Neural cell (in vitro differentiated cells): ENCODE results near the gene HLTF. TPM values are rescaled to one million over a fixed set of nuclear protein-coding genes. Genes with fewer than 3 reads are reported as not detected.

Experiments used
- H2AFZ ChIP-seq: fragments of 200-600, 300-800 bp; sonication (generic), shearing (Covaris generic); 2 replicates; pipeline ENCODE4 v1.6.0; 2014; ENCODE audit warnings: low read depth, mild to moderate bottlenecking, antibody characterized with exemption, low read length, moderate library complexity
- H3F3A ChIP-seq: fragments of 200-600 bp; shearing (Covaris generic); 2 replicates; pipeline ENCODE4 v1.6.1; 2016; ENCODE audit warnings: mild to moderate bottlenecking, moderate library complexity, mixed read lengths, antibody characterized with exemption, low read length; ENCODE audit not compliant: insufficient read depth, poor library complexity, severe bottlenecking
- H3K27ac ChIP-seq: fragments of 200-600, 300-800 bp; sonication (generic), shearing (Covaris generic); 2 replicates; pipeline ENCODE4 v1.5.1; 2014; ENCODE audit warnings: mild to moderate bottlenecking, low read length, moderate library complexity
- H3K27me3 ChIP-seq: fragments of 300-800, 200-600 bp; sonication (generic), shearing (Covaris generic); 2 replicates; pipeline ENCODE4 v1.6.0; 2014; ENCODE audit warnings: mild to moderate bottlenecking, low read depth, low read length, moderate library complexity; ENCODE audit not compliant: insufficient read depth
- H3K36me3 ChIP-seq: fragments of 300-800, 200-600 bp; sonication (generic), shearing (Covaris generic); 2 replicates; pipeline ENCODE4 v1.5.1; 2014; ENCODE audit warnings: mild to moderate bottlenecking, antibody characterized with exemption, low read length, moderate library complexity; ENCODE audit not compliant: insufficient read depth
- H3K4me2 ChIP-seq: fragments of 300-800, 200-600 bp; sonication (generic), shearing (Covaris generic); 2 replicates; pipeline ENCODE4 v1.6.0; 2014; ENCODE audit warnings: mild to moderate bottlenecking, low read length
- H3K4me3 ChIP-seq: fragments of 300-800, 200-600 bp; sonication (generic), shearing (Covaris generic); 2 replicates; pipeline ENCODE4 v1.5.1; 2014; ENCODE audit warnings: mild to moderate bottlenecking, low read length, moderate library complexity
- H3K79me2 ChIP-seq: fragments of 200-600 bp; shearing (Covaris generic); replicated peaks from 2 replicates; pipeline ENCODE4 v1.6.0; 2014; ENCODE audit warnings: mild to moderate bottlenecking, low read length, moderate library complexity; ENCODE audit not compliant: insufficient read depth
- H3K9ac ChIP-seq: fragments of 300-800, 200-600 bp; sonication (generic), shearing (Covaris generic); 2 replicates; pipeline ENCODE4 v1.6.1; 2016; ENCODE audit warnings: mild to moderate bottlenecking, low read length, mixed read lengths
- H3K9me2 ChIP-seq: fragments of 200-600 bp; shearing (Covaris generic); 2 replicates; pipeline ENCODE4 v1.6.1; 2016; ENCODE audit warnings: mild to moderate bottlenecking, low read length, mixed read lengths; ENCODE audit not compliant: insufficient read depth
- H3K9me3 ChIP-seq: fragments of 200-600, 300-800 bp; sonication (generic), shearing (Covaris generic); 2 replicates; pipeline ENCODE4 v1.6.1; 2016; ENCODE audit warnings: mild to moderate bottlenecking, mixed run types, low read length, moderate library complexity, mixed read lengths
- H4K20me1 ChIP-seq: fragments of 200-600 bp; shearing (Covaris generic); 2 replicates; pipeline ENCODE4 v1.6.1; 2016; ENCODE audit warnings: mild to moderate bottlenecking, mixed run types; ENCODE audit not compliant: insufficient read depth
- CTCF ChIP-seq: fragments of 450-650 bp; IDR thresholded peaks from 2 replicates; pipeline ENCODE4 v1.5.1; 2014; ENCODE audit warnings: antibody characterized with exemption, mild to moderate bottlenecking, moderate library complexity; ENCODE audit not compliant: poor library complexity, severe bottlenecking
- EP300 ChIP-seq: fragments of 450-650 bp; conservative IDR thresholded peaks from 2 replicates; pipeline ENCODE4 v1.6.1; 2014; ENCODE audit warnings: antibody characterized with exemption, mild to moderate bottlenecking, moderate library complexity; ENCODE audit not compliant: poor library complexity, severe bottlenecking
- EZH2 ChIP-seq: fragments of 200-600, 300-800 bp; shearing (Covaris generic), sonication (generic); IDR thresholded peaks from 2 replicates; pipeline ENCODE4 v1.6.1; 2014; ENCODE audit warnings: antibody characterized with exemption, low read length, borderline replicate concordance, mild to moderate bottlenecking; ENCODE audit not compliant: insufficient read depth, poor library complexity, severe bottlenecking
- MXI1 ChIP-seq: fragments of 450-650 bp; conservative IDR thresholded peaks from 2 replicates; pipeline ENCODE4 v1.6.1; 2014; ENCODE audit warnings: antibody characterized with exemption, mild to moderate bottlenecking; ENCODE audit not compliant: poor library complexity, severe bottlenecking
- POLR2AphosphoS5 ChIP-seq: IDR thresholded peaks from 2 replicates; pipeline ENCODE4 v1.6.1; 2012
- RAD21 ChIP-seq: fragments of 450-650 bp; conservative IDR thresholded peaks from 2 replicates; pipeline ENCODE4 v1.6.1; 2014; ENCODE audit warnings: antibody characterized with exemption, mild to moderate bottlenecking, moderate library complexity
- REST ChIP-seq: IDR thresholded peaks from 2 replicates; pipeline ENCODE4 v1.6.1; 2012; ENCODE audit warnings: borderline replicate concordance
- SMC3 ChIP-seq: fragments of 450-650 bp; conservative IDR thresholded peaks from 2 replicates; pipeline ENCODE4 v1.6.1; 2014; ENCODE audit warnings: antibody characterized with exemption, mild to moderate bottlenecking, moderate library complexity; ENCODE audit not compliant: poor library complexity
- TAF1 ChIP-seq: IDR thresholded peaks from 2 replicates; pipeline ENCODE4 v1.6.1; 2012; ENCODE audit warnings: low read depth
- polyA plus RNA-seq: library from polyadenylated mRNA; depleted of rRNA; stranded (reverse); fragments of >200 nt; gene quantifications from 2 replicates; pipeline ENCODE4 v1.2.3, GENCODE V29; 2014

Gene HLTF
- polyA plus RNA-seq, 1 donor from 2014 or later: 164 TPM

- Histone ChIP-seq H3K36me3 (peaks cover 17% of the 10 kb centered on the region), H3K27ac (no peak overlapping the region), H3K79me2 (peaks cover 68% of the 10 kb centered on the region), H3K4me3 (no peak overlapping the region), H3K27me3 (no peaks in the 10 kb centered on the region), H3K9me3 (no peaks in the 10 kb centered on the region), H4K20me1 (no peaks in the 10 kb centered on the region), H3K4me2 (no peak overlapping the region), H2AFZ (no peak overlapping the region), H3K9ac (no peak overlapping the region), H3F3A (no peaks in the 10 kb centered on the region), H3K9me2 (no peaks in the 10 kb centered on the region)
- TF ChIP-seq TAF1: no peak
- TF ChIP-seq POLR2AphosphoS5: no peak
- TF ChIP-seq SMC3: no peak
- no peak for TF ChIP-seq MXI1
- TF ChIP-seq CTCF: no peak
- TF ChIP-seq RAD21: no peak
- TF ChIP-seq REST: no peak
- no peak for TF ChIP-seq EP300
- TF ChIP-seq EZH2: no peak
Observed at GRCh38 chr3:149080011-149080698, 6.2 kb downstream of the HLTF start.

- Histone ChIP-seq H3K27me3 (no peaks in the 10 kb centered on the region), H3K36me3 (peaks cover 17% of the 10 kb centered on the region), H3K4me3 (no peak overlapping the region), H2AFZ (no peak overlapping the region), H4K20me1 (no peaks in the 10 kb centered on the region), H3F3A (no peaks in the 10 kb centered on the region), H3K9me3 (no peaks in the 10 kb centered on the region), H3K79me2 (peaks cover 43% of the 10 kb centered on the region), H3K9me2 (no peaks in the 10 kb centered on the region), H3K9ac (no peak overlapping the region), H3K4me2 (no peak overlapping the region), H3K27ac (no peak overlapping the region)
- no peak for TF ChIP-seq REST
- TF ChIP-seq CTCF: no peak
- no peak for TF ChIP-seq SMC3
- no peak for TF ChIP-seq MXI1
- TF ChIP-seq TAF1: no peak
- no peak for TF ChIP-seq RAD21
- TF ChIP-seq EP300: no peak
- no peak for TF ChIP-seq EZH2
- no peak for TF ChIP-seq POLR2AphosphoS5
Observed at GRCh38 chr3:149077628-149078027, 8.7 kb downstream of the HLTF start.
